WERI-Rb-1 (cell line): ENCODE data around the gene DBF4B.
A peak's percentile ranks its signal among the peaks of the same experiment; 100 is the strongest.

Source experiments
- DNase-seq: peaks from one replicate; pipeline ENCODE4 v3.0.0-alpha.2; 2020
- H3K27ac ChIP-seq: fragments of 250-450 bp; sonication (Bioruptor Pico); 2 replicates; pipeline ENCODE4 v1.5.1; 2020; ENCODE audit warnings: mild to moderate bottlenecking, moderate library complexity
- H3K27me3 ChIP-seq: fragments of 250-450 bp; sonication (Bioruptor Pico); 2 replicates; pipeline ENCODE4 v1.5.1; 2021; ENCODE audit warnings: mild to moderate bottlenecking, low read depth, moderate library complexity; ENCODE audit not compliant: insufficient read depth, severe bottlenecking
- H3K36me3 ChIP-seq: fragments of 250-450 bp; sonication (Bioruptor Pico); 2 replicates; pipeline ENCODE4 v1.5.1; 2020; ENCODE audit warnings: mild to moderate bottlenecking, moderate library complexity
- H3K4me3 ChIP-seq: 2 replicates; pipeline ENCODE4 v1.5.1; 2011; ENCODE audit warnings: low read depth, mild to moderate bottlenecking, control low read depth, low read length
- H3K9me3 ChIP-seq: fragments of 250-450 bp; sonication (Bioruptor Pico); 2 replicates; pipeline ENCODE4 v1.5.1; 2021; ENCODE audit warnings: mild to moderate bottlenecking, moderate library complexity; ENCODE audit not compliant: severe bottlenecking
- TF ChIP-seq, protein P1 (sequence below): IDR thresholded peaks from 2 replicates; pipeline ENCODE4 v1.5.1; 2011; ENCODE audit warnings: low read depth, mild to moderate bottlenecking, control low read depth, inconsistent platforms, low read length

Gene DBF4B

DNA sequence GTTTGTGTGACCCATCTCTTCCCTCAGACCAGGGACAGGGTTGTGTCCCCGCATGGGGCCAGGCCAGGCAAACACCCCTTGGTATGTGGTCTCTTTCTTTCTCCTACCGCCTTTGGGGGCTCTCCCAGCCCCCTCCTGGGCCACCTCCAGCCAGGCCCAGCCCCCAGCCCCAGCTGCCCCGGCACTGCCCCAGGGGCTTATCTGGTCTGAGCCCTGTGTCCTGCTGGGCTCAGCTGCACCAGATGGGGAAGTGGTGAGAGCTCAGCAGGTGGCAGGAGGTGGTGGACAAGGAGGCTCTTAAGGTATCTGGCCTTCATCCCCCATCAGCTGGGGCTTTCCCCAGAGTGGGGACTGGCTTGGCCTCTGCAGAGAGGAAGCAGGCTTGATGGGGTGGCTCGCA lies 59.0 kb downstream of the DBF4B start:
- no peak overlapping the region for H3K4me3 ChIP-seq
- peaks cover 4% of the 10 kb centered on the region; the same call in 1 of the 2 replicates for H3K36me3 ChIP-seq
- H3K27me3 ChIP-seq, result no peaks in the 10 kb centered on the region
- peak; percentile 96 for DNase-seq
- no peaks in the 10 kb centered on the region for H3K9me3 ChIP-seq
- H3K27ac ChIP-seq, result peak overlapping the region; percentile 80
- TF ChIP-seq, protein P1, sequence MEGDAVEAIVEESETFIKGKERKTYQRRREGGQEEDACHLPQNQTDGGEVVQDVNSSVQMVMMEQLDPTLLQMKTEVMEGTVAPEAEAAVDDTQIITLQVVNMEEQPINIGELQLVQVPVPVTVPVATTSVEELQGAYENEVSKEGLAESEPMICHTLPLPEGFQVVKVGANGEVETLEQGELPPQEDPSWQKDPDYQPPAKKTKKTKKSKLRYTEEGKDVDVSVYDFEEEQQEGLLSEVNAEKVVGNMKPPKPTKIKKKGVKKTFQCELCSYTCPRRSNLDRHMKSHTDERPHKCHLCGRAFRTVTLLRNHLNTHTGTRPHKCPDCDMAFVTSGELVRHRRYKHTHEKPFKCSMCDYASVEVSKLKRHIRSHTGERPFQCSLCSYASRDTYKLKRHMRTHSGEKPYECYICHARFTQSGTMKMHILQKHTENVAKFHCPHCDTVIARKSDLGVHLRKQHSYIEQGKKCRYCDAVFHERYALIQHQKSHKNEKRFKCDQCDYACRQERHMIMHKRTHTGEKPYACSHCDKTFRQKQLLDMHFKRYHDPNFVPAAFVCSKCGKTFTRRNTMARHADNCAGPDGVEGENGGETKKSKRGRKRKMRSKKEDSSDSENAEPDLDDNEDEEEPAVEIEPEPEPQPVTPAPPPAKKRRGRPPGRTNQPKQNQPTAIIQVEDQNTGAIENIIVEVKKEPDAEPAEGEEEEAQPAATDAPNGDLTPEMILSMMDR, result no peak

DNA sequence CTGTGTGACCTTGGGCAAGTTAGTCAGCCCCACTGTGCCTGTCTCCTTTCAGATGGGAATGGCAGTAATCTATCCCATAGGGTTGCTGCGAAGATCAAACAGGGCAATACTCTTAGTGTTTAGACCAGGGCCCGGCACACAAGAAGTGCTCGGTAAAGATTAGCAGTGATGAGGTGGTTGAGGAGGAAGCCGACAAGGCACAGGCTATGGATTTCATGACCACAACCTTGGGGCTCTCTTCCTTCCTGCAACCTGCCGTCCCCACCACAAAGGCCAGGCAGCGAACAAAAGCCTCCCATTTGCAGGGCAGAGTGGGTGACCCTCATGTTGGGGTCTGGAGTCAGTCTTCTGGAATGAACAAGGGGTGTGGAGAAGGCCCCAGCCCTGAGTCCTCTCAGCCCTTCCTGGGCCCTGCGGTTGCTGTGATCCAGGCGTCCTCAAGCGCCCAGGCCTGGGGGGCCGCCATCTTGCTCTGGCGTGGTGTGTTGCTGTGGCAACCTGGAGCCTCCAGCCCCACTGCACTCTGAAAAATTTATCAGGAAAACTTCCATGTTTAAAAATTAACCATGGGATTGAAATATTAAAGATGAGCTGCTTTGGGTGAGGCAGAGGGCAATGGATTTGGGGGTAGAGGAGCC lies 60.2 kb downstream of the DBF4B start:
- Histone ChIP-seq H3K36me3 (peaks cover 9% of the 10 kb centered on the region), H3K4me3 (no peak overlapping the region), H3K9me3 (no peaks in the 10 kb centered on the region), H3K27ac (peak overlapping the region; percentile 80), H3K27me3 (no peaks in the 10 kb centered on the region)
- DNase-seq, result no peak
- TF ChIP-seq, protein P1, result no peak

DNA sequence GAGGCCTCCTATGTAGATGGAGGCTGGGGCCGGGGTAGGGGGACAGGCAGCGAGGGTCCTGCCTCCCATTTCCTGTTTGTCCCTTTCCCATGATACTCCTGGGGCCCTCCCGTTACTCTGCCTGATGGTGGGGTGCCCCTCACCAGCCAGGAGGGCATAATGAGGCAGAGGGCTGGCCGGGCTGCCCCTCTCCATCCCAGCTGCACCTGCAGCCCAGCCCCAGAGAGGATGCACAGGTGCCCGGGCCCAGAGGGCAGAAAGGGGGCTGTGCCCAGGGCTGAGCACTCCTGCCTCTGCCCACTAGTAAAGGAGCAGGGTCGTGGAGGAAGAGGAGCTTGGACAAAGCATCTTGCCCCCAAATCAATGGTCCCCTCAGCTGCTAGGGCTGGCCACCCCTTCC lies 60.8 kb downstream of the DBF4B start:
- Histone ChIP-seq H3K9me3 (no peaks in the 10 kb centered on the region), H3K4me3 (no peak overlapping the region), H3K27ac (peak overlapping the region; percentile 80), H3K36me3 (peaks cover 12% of the 10 kb centered on the region), H3K27me3 (no peaks in the 10 kb centered on the region)
- DNase-seq, result no peak
- TF ChIP-seq, protein P1, result no peak

DNA sequence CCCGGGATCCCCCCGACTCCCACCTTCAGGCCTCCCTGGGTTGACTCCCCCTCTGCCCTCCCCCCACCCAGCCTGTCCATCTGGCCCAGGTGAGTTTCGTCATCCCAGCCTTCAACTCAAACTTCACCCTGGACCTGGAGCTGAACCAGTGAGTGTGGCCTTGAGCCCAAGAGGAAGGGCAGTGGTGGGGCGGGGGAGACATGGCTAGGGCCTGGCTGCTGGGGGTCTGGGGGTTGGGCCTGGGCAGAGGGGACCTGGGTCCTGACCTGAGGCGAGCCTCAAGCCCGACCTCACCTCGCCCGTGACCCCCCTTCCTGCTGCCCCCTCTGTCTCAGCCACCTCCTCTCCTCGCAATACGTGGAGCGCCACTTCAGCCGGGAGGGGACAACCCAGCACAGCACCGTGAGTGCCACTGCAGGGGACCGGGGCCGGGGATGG lies 61.2 kb downstream of the DBF4B start:
- Histone ChIP-seq H3K27me3 (no peaks in the 10 kb centered on the region), H3K27ac (peak overlapping the region; percentile 80), H3K9me3 (no peaks in the 10 kb centered on the region), H3K36me3 (peaks cover 16% of the 10 kb centered on the region), H3K4me3 (no peak overlapping the region)
- DNase-seq, result no peak
- TF ChIP-seq, protein P1, result no peak

DNA sequence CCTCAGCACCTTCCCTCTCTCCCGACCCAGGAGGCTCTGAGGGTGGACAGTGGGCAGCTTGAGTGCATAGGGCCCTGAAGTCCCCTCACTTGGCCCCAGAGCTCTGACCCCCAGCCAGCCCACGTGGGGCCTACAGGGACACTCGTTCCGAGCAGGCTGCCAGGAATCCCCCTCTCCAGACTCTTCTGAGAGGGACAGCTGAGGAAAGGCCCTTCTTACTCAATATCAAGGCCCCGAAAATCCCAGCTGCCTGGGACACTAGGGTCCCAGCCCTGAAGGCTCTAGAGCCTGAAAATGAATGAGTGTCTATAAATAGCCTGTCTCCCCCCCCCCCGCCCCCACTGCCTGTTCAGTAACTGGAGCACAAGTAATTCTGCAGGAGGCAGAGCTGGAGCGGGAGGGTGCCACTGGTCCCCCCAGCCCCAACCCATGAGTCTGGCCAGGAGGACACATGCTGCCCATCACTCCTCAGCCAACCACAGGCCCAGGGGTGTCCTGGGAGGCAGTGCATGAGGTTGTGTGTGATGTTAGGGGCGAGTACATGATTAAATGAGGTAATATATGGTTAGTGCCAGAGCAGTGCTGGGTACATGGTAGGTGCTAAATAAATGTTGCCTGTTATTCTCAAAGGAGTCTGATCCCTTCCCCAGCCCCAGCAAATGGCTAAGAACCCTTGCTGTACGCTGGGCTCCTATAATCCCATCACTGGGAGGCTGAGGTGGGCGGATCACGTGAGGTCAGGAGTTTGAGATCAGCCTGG lies 61.9 kb downstream of the DBF4B start:
- no peaks in the 10 kb centered on the region for H3K9me3 ChIP-seq
- TF ChIP-seq, protein P1, result no peak
- peaks cover 16% of the 10 kb centered on the region for H3K36me3 ChIP-seq
- peak overlapping the region; percentile 80 for H3K27ac ChIP-seq
- no peaks in the 10 kb centered on the region for H3K27me3 ChIP-seq
- DNase-seq, result peak; percentile 76
- no peak overlapping the region for H3K4me3 ChIP-seq
